HG02981 (cell line): Measurements from ENCODE around the gene IFNE.
"Not testable (repeated sequence)": the region's sequence is repeated elsewhere in the genome, so short reads cannot be mapped to it uniquely, and the experiment has no call there.

Source experiments
- ATAC-seq: cut with Tn5 transposase; IDR thresholded peaks from one replicate; pipeline ENCODE4 v1.9.1; 2021; ENCODE audit warnings: mild to moderate bottlenecking, moderate library complexity; ENCODE audit not compliant: unreplicated experiment

The IFNE gene

GRCh38 chr9:21502586-21502985, 20.5 kb upstream of the IFNE start:
- no peak for ATAC-seq

GRCh38 chr9:21499912-21500311, 17.8 kb upstream of the IFNE start:
- no peak for ATAC-seq

- no peak for ATAC-seq
These were observed 9.6 kb upstream of the IFNE start for GRCh38 chr9:21491756-21492155.

- ATAC-seq, result no peak
These were observed 550 bp downstream of the IFNE start for GRCh38 chr9:21481470-21482056.

GRCh38 chr9:21479152-21479702, 2.9 kb downstream of the IFNE start:
- ATAC-seq, result no peak

GRCh38 chr9:21477466-21477865, 4.6 kb downstream of the IFNE start:
- no peak for ATAC-seq

- ATAC-seq, result no peak
These were observed 8.9 kb downstream of the IFNE start for GRCh38 chr9:21473236-21473635.

GRCh38 chr9:21470126-21470525, 12.0 kb downstream of the IFNE start:
- no peak for ATAC-seq

- no peak for ATAC-seq
These were observed 16.1 kb downstream of the IFNE start for GRCh38 chr9:21465859-21466518.

GRCh38 chr9:21465138-21465537, 17.0 kb downstream of the IFNE start:
- no peak for ATAC-seq

- no peak for ATAC-seq
These were observed 20.7 kb downstream of the IFNE start for GRCh38 chr9:21461377-21461776.

- ATAC-seq, result peak; percentile 83
These were observed 26.8 kb downstream of the IFNE start for GRCh38 chr9:21455320-21455719.

GRCh38 chr9:21454149-21454548, 28.0 kb downstream of the IFNE start:
- no peak for ATAC-seq

GRCh38 chr9:21452681-21453080, 29.4 kb downstream of the IFNE start:
- ATAC-seq, result no peak

GRCh38 chr9:21450733-21451394, 31.2 kb downstream of the IFNE start:
- ATAC-seq, result no peak

GRCh38 chr9:21449312-21449711, 32.8 kb downstream of the IFNE start:
- ATAC-seq, result not testable (repeated sequence)

- peak; percentile 90 for ATAC-seq
These were observed 38.1 kb downstream of the IFNE start for GRCh38 chr9:21443849-21444625.

- no peak for ATAC-seq
These were observed 42.0 kb downstream of the IFNE start, which contains the start of gene IFNA1 for GRCh38 chr9:21440139-21440538. IFNA1 (plus strand) TSS chr9:21440439; CDS start chr9:21440508, 69 bp downstream.

- not testable (repeated sequence) for ATAC-seq
These were observed 47.1 kb downstream of the IFNE start for GRCh38 chr9:21435015-21435383.

GRCh38 chr9:21434202-21435014, 47.7 kb downstream of the IFNE start:
- ATAC-seq, result no peak
